Endodermal cell (in vitro differentiated cells): Measurements from ENCODE around the gene WSCD2. TPM values are rescaled to one million over a fixed set of nuclear protein-coding genes. Genes with fewer than 3 reads are reported as not detected.

Experiments
- DNase-seq: peaks from one replicate; pipeline ENCODE4 v3.0.0-alpha.2; 2017
- H3K27ac ChIP-seq: 2 replicates; pipeline ENCODE4 v1.5.1; 2013; ENCODE audit warnings: mild to moderate bottlenecking, low read depth, low read length, moderate library complexity
- H3K27me3 ChIP-seq: 2 replicates; pipeline ENCODE4 v1.6.1; 2013; ENCODE audit warnings: mild to moderate bottlenecking, low read length, moderate library complexity; ENCODE audit not compliant: insufficient read depth, control insufficient read depth, poor library complexity, severe bottlenecking
- H3K36me3 ChIP-seq: 2 replicates; pipeline ENCODE4 v1.7.0; 2013; ENCODE audit warnings: mild to moderate bottlenecking, low read length, moderate library complexity; ENCODE audit not compliant: control insufficient read depth, insufficient read depth
- H3K4me1 ChIP-seq: one replicate; pipeline ENCODE4 v1.7.0; 2013; ENCODE audit warnings: low read length; ENCODE audit not compliant: control insufficient read depth, insufficient read depth
- H3K4me3 ChIP-seq: 2 replicates; pipeline ENCODE4 v1.5.1; 2013; ENCODE audit warnings: mild to moderate bottlenecking, low read length, moderate library complexity
- H3K9ac ChIP-seq: 2 replicates; pipeline ENCODE4 v1.6.1; 2013; ENCODE audit warnings: mild to moderate bottlenecking, low read length, moderate library complexity; ENCODE audit not compliant: poor library complexity, severe bottlenecking; ENCODE audit errors: extremely low read depth
- H3K9me3 ChIP-seq: 2 replicates; pipeline ENCODE4 v1.6.1; 2013; ENCODE audit warnings: mild to moderate bottlenecking, low read length, moderate library complexity; ENCODE audit not compliant: control insufficient read depth
- H3K27ac Mint-ChIP-seq: 2 replicates; pipeline ENCODE4 v1.8.0; 2020; ENCODE audit warnings: mixed read lengths
- H3K27me3 Mint-ChIP-seq: 2 replicates; pipeline ENCODE4 v1.8.0; 2021; ENCODE audit warnings: mild to moderate bottlenecking, mixed read lengths; ENCODE audit not compliant: insufficient read depth
- H3K36me3 Mint-ChIP-seq: 2 replicates; pipeline ENCODE4 v1.8.0; 2020; ENCODE audit warnings: low read depth, mixed read lengths
- H3K4me1 Mint-ChIP-seq: 2 replicates; pipeline ENCODE4 v1.8.0; 2020; ENCODE audit warnings: mixed read lengths
- H3K4me3 Mint-ChIP-seq: 2 replicates; pipeline ENCODE4 v1.8.0; 2020; ENCODE audit warnings: mild to moderate bottlenecking, moderate library complexity, mixed read lengths
- H3K9me3 Mint-ChIP-seq: 2 replicates; pipeline ENCODE4 v1.8.0; 2020; ENCODE audit warnings: mild to moderate bottlenecking, mixed read lengths
- WGBS, 2 experiments: methylation state at CpG; one replicate each; pipeline versions ENCODE4 v1.1.5 to v1.1.7; 2013; ENCODE audit warnings: missing lambda C conversion rate in 2 of 2, mixed read lengths in 1 of 2; ENCODE audit not compliant: insufficient coverage in 1 of 2, insufficient read length in 1 of 2; 5-methylcytosine and 5-hydroxymethylcytosine counted together
- total RNA-seq, 2 donors: library from RNA; stranded (reverse); fragmentation: NEBNext Ultra II Directional in 1 of 2; extraction: Animal tissue kit (Norgen Biotek cat#: 25700) in 1 of 2; gene quantifications; 2 replicates in 1 of 2; 3 replicates in 1 of 2; pipeline ENCODE4 v1.2.1, GENCODE V29; 2021
- TF ChIP-seq, protein P1 (sequence below): fragments of 200-600 bp; sonication (generic); conservative IDR thresholded peaks from 2 replicates; pipeline ENCODE4 v1.5.0; 2021; ENCODE audit warnings: antibody characterized with exemption, mild to moderate bottlenecking

WSCD2 gene
- total RNA-seq, 2 donors from 2014 or later: 0.80 to 1.3 TPM

DNA sequence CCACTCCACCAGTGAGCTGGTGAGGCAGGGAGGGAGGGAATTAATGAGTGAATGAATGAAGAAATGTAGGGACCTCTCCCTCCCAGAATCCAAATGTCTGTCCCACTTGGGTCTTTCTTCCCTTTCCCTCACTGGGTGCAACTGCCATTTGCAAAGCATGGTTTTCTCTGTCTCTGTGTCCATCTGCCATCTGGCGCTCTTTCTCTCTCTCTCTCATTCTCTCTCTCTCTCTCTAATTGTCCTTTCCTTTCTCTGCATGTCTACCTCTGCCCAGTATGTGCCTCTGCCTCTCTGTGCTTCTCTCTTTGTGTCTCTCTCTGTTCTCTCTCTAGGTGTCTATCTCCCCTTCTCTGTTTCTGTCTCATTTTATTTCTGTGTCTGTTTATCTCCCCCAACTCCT is 107.3 kb downstream of the WSCD2 start:
- WGBS, 2 experiments: 91 to 100% methylated on average over 1 of the region's 1 CpG
- H3K36me3 Mint-ChIP-seq: peaks cover 4% of the 10 kb centered on the region
- Histone ChIP-seq H3K9ac (no peak overlapping the region), H3K36me3 (no peaks in the 10 kb centered on the region), H3K4me3 (no peak overlapping the region), H3K4me1 (peaks cover 11% of the 10 kb centered on the region), H3K27me3 (no peaks in the 10 kb centered on the region), H3K9me3 (peaks cover 12% of the 10 kb centered on the region), H3K27ac (peak overlapping the region; percentile 13)
- no peak for DNase-seq
- peaks cover 21% of the 10 kb centered on the region for H3K9me3 Mint-ChIP-seq
- H3K4me1 Mint-ChIP-seq: peaks cover 20% of the 10 kb centered on the region
- H3K4me3 Mint-ChIP-seq: no peak overlapping the region
- H3K27ac Mint-ChIP-seq: no peak overlapping the region
- H3K27me3 Mint-ChIP-seq: peaks cover 3% of the 10 kb centered on the region
- TF ChIP-seq, protein P1, sequence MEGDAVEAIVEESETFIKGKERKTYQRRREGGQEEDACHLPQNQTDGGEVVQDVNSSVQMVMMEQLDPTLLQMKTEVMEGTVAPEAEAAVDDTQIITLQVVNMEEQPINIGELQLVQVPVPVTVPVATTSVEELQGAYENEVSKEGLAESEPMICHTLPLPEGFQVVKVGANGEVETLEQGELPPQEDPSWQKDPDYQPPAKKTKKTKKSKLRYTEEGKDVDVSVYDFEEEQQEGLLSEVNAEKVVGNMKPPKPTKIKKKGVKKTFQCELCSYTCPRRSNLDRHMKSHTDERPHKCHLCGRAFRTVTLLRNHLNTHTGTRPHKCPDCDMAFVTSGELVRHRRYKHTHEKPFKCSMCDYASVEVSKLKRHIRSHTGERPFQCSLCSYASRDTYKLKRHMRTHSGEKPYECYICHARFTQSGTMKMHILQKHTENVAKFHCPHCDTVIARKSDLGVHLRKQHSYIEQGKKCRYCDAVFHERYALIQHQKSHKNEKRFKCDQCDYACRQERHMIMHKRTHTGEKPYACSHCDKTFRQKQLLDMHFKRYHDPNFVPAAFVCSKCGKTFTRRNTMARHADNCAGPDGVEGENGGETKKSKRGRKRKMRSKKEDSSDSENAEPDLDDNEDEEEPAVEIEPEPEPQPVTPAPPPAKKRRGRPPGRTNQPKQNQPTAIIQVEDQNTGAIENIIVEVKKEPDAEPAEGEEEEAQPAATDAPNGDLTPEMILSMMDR: no peak

DNA sequence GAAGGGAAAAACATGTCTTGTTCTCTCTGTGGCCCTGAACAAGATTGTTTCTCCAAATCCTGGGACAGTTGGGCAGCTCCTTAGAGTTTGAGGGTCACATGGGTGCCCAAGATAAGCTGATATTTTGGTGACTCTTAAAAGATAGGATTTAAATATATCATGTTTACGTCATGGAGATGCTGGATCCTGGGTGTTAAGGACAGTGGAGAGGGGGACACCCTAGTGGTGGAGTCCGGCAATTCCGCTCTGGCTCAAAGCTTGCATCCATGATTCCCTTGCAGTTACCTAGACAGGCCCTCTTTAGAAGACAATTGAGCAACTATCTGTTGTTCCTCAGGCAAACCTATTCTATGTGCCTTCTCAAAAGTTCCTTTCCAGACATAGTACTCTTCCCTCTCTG is 108.2 kb downstream of the WSCD2 start:
- H3K9me3 Mint-ChIP-seq: peaks cover 21% of the 10 kb centered on the region
- H3K4me1 Mint-ChIP-seq: peaks cover 20% of the 10 kb centered on the region
- Histone ChIP-seq H3K27ac (no peak overlapping the region), H3K4me3 (no peak overlapping the region), H3K9me3 (peaks cover 12% of the 10 kb centered on the region), H3K27me3 (no peaks in the 10 kb centered on the region), H3K4me1 (peaks cover 11% of the 10 kb centered on the region), H3K36me3 (no peaks in the 10 kb centered on the region), H3K9ac (no peak overlapping the region)
- no peak overlapping the region for H3K4me3 Mint-ChIP-seq
- 86 to 92% methylated on average over 3 of the region's 3 CpGs for WGBS, 2 experiments
- no peak overlapping the region for H3K27ac Mint-ChIP-seq
- peaks cover 4% of the 10 kb centered on the region for H3K36me3 Mint-ChIP-seq
- peak; percentile 85 for DNase-seq
- TF ChIP-seq, protein P1: peak; percentile 74
- peaks cover 3% of the 10 kb centered on the region for H3K27me3 Mint-ChIP-seq

DNA sequence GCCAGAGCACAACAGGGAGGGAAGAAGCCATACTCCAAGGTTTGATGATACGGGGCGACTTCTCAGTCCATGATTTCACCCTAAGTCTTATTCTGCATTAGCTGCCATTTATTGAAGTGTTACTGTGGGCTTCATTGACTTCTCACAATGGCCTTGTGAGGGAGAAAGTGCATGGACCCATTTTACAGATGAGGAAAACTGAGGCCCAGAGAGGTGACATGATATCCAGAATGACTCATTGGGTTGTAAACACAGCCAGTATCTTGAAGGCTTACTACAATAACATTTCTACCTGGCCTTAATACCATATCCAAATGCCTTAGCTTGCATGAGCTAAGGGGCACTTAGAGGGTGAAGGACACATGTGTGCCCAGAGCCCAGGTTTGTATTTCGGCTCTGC is 109.4 kb downstream of the WSCD2 start:
- Mint-ChIP-seq H3K4me3 (no peak overlapping the region), H3K27me3 (peaks cover 3% of the 10 kb centered on the region), H3K27ac (no peak overlapping the region), H3K9me3 (peaks cover 21% of the 10 kb centered on the region), H3K4me1 (peaks cover 20% of the 10 kb centered on the region), H3K36me3 (peaks cover 4% of the 10 kb centered on the region)
- WGBS, 2 experiments: 94% methylated on average over 3 of the region's 3 CpGs
- TF ChIP-seq, protein P1: no peak
- peaks cover 12% of the 10 kb centered on the region for H3K9me3 ChIP-seq
- no peaks in the 10 kb centered on the region for H3K27me3 ChIP-seq
- H3K36me3 ChIP-seq: no peaks in the 10 kb centered on the region
- no peak overlapping the region for H3K27ac ChIP-seq
- no peak for DNase-seq
- H3K4me1 ChIP-seq: peaks cover 11% of the 10 kb centered on the region
- no peak overlapping the region for H3K9ac ChIP-seq
- no peak overlapping the region for H3K4me3 ChIP-seq
